GM23338 (cell line): ENCODE data around the gene MYO3B.

Experiments
- EZH2phosphoT487 ChIP-seq: fragments of 200-600 bp; sonication (generic); IDR thresholded peaks from one replicate; pipeline ENCODE4 v1.8.1; 2018; ENCODE audit warnings: antibody characterized with exemption; ENCODE audit not compliant: unreplicated experiment
- POLR2AphosphoS5 ChIP-seq: IDR thresholded peaks from 2 replicates; pipeline ENCODE4 v1.6.1; 2016; ENCODE audit warnings: antibody characterized with exemption, low read depth
- TF ChIP-seq, protein P1 (sequence below), 2 experiments: fragments of 200-600 bp in 1 of 2; sonication (generic) in 1 of 2; conservative IDR thresholded peaks; 2 replicates each; pipeline versions ENCODE4 v1.5.1 to v1.6.1; 2016 to 2017; ENCODE audit warnings: antibody characterized with exemption in 2 of 2, low read depth in 2 of 2, mild to moderate bottlenecking in 2 of 2, moderate library complexity in 1 of 2
- TF ChIP-seq, protein P2 (sequence below): fragments of 250-450 bp; sonication (Bioruptor Pico); IDR thresholded peaks from 2 replicates; pipeline ENCODE4 v1.5.0; 2020; ENCODE audit warnings: mild to moderate bottlenecking, moderate library complexity

DNA sequence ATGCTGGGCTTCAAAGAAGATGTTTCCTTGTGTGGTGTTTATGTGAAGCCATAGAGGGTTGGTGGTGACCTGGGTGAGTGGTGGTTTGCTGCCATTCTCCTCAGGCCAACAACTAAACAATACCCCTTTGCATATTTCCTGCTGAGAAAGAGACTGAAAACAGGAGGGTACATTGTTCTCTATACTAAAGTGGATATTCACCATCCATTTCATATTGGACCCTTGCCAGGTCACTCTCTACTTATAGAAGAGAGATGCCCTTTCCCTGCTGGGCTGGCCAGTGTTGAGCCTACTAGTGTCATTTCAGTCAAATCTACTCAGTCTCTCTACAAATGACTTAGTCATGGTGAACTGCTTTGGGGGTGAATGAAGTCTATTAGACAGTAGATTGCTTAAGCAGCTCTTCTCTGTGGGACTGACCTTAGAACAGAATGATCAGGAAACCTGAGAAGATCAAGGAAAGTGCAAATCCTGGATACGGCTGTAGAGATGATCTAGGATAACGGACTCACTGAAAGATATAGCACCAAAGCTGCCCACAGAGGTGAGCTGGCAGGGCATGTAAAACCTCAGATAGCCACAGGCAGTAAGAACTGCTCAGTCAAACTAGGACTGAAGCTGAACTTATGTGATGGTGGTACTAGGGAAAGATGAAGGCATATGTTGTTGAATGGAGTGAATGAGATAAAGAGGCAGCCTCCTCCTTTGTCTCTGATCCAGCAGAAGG, 154.9 kb downstream of the MYO3B start:
- TF ChIP-seq, protein P1, sequence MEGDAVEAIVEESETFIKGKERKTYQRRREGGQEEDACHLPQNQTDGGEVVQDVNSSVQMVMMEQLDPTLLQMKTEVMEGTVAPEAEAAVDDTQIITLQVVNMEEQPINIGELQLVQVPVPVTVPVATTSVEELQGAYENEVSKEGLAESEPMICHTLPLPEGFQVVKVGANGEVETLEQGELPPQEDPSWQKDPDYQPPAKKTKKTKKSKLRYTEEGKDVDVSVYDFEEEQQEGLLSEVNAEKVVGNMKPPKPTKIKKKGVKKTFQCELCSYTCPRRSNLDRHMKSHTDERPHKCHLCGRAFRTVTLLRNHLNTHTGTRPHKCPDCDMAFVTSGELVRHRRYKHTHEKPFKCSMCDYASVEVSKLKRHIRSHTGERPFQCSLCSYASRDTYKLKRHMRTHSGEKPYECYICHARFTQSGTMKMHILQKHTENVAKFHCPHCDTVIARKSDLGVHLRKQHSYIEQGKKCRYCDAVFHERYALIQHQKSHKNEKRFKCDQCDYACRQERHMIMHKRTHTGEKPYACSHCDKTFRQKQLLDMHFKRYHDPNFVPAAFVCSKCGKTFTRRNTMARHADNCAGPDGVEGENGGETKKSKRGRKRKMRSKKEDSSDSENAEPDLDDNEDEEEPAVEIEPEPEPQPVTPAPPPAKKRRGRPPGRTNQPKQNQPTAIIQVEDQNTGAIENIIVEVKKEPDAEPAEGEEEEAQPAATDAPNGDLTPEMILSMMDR (conservative IDR thresholded peaks at IDR 0.05; ENCODE audit: low read depth in 2 of 2) = no peak
- TF ChIP-seq, protein P2, sequence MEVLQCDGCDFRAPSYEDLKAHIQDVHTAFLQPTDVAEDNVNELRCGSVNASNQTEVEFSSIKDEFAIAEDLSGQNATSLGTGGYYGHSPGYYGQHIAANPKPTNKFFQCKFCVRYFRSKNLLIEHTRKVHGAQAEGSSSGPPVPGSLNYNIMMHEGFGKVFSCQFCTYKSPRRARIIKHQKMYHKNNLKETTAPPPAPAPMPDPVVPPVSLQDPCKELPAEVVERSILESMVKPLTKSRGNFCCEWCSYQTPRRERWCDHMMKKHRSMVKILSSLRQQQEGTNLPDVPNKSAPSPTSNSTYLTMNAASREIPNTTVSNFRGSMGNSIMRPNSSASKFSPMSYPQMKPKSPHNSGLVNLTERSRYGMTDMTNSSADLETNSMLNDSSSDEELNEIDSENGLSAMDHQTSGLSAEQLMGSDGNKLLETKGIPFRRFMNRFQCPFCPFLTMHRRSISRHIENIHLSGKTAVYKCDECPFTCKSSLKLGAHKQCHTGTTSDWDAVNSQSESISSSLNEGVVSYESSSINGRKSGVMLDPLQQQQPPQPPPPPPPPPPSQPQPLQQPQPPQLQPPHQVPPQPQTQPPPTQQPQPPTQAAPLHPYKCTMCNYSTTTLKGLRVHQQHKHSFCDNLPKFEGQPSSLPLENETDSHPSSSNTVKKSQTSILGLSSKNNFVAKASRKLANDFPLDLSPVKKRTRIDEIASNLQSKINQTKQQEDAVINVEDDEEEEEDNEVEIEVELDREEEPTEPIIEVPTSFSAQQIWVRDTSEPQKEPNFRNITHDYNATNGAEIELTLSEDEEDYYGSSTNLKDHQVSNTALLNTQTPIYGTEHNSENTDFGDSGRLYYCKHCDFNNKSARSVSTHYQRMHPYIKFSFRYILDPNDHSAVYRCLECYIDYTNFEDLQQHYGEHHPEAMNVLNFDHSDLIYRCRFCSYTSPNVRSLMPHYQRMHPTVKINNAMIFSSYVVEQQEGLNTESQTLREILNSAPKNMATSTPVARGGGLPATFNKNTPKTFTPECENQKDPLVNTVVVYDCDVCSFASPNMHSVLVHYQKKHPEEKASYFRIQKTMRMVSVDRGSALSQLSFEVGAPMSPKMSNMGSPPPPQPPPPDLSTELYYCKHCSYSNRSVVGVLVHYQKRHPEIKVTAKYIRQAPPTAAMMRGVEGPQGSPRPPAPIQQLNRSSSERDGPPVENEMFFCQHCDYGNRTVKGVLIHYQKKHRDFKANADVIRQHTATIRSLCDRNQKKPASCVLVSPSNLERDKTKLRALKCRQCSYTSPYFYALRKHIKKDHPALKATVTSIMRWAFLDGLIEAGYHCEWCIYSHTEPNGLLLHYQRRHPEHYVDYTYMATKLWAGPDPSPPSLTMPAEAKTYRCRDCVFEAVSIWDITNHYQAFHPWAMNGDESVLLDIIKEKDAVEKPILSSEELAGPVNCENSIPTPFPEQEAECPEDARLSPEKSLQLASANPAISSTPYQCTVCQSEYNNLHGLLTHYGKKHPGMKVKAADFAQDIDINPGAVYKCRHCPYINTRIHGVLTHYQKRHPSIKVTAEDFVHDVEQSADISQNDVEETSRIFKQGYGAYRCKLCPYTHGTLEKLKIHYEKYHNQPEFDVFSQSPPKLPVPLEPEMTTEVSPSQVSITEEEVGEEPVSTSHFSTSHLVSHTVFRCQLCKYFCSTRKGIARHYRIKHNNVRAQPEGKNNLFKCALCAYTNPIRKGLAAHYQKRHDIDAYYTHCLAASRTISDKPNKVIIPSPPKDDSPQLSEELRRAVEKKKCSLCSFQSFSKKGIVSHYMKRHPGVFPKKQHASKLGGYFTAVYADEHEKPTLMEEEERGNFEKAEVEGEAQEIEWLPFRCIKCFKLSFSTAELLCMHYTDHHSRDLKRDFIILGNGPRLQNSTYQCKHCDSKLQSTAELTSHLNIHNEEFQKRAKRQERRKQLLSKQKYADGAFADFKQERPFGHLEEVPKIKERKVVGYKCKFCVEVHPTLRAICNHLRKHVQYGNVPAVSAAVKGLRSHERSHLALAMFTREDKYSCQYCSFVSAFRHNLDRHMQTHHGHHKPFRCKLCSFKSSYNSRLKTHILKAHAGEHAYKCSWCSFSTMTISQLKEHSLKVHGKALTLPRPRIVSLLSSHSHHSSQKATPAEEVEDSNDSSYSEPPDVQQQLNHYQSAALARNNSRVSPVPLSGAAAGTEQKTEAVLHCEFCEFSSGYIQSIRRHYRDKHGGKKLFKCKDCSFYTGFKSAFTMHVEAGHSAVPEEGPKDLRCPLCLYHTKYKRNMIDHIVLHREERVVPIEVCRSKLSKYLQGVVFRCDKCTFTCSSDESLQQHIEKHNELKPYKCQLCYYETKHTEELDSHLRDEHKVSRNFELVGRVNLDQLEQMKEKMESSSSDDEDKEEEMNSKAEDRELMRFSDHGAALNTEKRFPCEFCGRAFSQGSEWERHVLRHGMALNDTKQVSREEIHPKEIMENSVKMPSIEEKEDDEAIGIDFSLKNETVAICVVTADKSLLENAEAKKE (CRISPR knock-in tag) = no peak
- no peak for TF ChIP-seq POLR2AphosphoS5
- TF ChIP-seq EZH2phosphoT487 = no peak
